Fibroblast of skin of abdomen (primary cell): Measurements from ENCODE around the gene TRPM5.

Experiments
- DNase-seq: peaks from one replicate; pipeline ENCODE4 v3.0.0-alpha.2; 2013

Gene TRPM5

GRCh38 chr11:2470495-2470894, 26.2 kb upstream of the TRPM5 start:
- DNase-seq = no peak

- DNase-seq = no peak
Measured at GRCh38 chr11:2468363-2469235, 24.3 kb upstream of the TRPM5 start.

- DNase-seq = no peak
Measured at GRCh38 chr11:2467695-2468055, 23.4 kb upstream of the TRPM5 start.

GRCh38 chr11:2466869-2467694, 22.8 kb upstream of the TRPM5 start:
- no peak for DNase-seq

DNA sequence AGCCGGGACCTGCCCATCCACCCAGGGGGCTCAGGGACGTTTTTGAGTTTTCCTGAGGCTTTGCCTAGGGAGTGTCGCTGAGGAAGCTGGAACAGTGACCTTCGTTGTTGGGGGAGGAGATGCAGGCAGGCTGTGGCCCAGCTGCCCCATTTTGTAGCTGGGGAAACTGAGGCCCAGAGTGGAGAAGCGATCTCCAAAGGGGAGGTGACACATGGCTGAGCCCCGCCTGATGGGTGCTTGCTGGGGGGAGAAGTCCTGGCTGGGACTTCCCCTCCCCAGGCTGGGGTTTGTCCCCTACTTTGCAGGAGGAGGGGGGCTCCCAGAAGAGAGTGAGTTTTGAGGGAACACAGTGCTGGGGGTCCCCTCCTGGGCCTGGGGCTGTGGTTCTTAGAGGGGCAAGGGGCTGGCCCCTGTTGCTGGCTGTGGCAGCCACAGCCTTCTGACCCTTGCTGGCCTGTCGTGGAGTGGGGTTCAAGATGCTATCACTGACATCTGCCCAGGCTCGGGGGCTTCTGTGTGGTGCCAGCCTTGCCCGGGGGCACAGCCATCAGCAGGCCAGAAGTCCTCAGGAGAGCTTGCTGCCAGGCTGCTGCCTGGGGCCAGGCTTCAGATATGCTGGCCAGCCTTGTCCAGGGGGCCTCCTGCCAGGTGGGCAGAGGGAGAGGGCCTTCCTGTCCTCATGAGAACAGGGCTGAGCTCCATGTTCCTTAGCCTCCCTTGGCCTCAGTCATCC, 21.9 kb upstream of the TRPM5 start:
- DNase-seq = no peak

DNA sequence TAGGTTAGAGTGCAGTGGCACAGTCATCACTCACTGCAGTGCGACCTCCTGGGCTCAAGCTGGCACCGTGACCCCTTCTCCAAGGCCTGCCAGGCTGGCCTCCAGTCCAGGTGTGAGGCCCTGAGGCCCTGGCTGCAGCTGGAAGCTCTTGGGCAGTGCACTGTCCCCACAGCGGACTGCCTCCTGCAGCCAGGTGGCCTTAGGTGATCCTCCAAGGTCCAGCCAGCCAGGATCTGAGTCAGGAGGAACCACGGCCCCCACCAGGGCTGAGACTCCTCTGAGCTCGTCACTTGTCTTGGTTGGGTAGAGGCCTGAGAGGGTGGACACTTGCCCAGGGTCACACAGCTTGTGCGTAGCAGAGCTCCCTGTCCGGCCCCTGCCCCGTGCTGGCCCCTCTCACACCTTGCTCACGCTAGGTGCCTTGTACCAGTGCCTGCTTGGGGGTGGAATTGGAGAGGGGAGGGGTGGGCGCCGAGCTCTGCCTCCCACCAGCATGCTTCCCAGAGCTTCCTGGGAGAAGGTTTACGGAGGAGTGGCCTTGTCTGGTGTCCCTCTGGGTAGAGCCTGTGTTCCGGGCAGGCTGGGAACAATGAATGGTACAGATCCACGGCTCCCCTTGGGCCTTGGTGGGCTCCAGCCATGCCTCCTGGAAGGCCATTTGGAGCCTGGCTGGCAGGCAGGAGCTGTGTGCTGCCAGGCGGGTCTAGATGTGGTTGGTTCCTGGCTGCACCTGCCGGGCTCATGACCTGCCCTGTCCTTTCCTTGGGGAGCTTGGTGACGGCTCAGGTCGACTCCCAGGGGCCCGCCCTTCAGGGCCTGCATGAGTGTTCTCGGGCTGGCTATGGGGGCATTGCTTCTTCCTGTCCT, 21.1 kb upstream of the TRPM5 start:
- no peak for DNase-seq

DNA sequence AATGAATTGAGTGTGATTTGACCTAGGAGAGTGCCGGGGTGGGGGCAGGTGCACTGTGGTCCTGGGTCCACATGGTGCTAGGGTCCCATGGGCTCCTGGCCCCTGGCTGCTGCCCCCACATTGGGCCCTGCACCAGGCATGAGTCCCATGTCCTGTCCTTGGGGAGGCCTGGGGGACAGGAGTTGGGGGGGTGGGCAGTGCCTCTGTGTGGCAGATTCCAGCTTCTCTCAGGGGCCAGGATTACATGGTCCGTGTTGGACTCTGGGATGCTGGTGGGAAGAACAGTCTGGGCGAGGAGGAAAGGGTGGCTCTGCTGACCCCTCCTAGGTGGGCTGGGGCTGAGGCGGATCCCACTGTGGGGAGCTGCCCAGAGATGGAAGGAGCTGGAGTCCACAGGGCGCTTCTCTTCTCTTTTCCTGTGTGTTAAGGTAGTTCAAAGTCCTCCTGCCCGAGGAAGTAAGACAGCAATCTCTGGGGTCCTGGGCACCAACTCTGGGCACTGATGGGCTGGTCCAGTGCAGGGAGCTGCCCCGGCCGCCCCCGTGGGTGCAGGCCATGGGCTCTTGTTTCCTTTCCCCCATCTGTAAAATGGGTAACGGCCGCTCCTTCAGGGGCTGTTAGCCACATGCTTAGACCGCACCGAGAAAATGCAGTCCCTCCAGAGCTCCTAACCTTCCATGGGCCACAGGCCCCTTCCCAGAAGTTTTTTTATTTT, 20.3 kb upstream of the TRPM5 start:
- no peak for DNase-seq

GRCh38 chr11:2463766-2464277, 19.5 kb upstream of the TRPM5 start:
- DNase-seq = no peak

DNA sequence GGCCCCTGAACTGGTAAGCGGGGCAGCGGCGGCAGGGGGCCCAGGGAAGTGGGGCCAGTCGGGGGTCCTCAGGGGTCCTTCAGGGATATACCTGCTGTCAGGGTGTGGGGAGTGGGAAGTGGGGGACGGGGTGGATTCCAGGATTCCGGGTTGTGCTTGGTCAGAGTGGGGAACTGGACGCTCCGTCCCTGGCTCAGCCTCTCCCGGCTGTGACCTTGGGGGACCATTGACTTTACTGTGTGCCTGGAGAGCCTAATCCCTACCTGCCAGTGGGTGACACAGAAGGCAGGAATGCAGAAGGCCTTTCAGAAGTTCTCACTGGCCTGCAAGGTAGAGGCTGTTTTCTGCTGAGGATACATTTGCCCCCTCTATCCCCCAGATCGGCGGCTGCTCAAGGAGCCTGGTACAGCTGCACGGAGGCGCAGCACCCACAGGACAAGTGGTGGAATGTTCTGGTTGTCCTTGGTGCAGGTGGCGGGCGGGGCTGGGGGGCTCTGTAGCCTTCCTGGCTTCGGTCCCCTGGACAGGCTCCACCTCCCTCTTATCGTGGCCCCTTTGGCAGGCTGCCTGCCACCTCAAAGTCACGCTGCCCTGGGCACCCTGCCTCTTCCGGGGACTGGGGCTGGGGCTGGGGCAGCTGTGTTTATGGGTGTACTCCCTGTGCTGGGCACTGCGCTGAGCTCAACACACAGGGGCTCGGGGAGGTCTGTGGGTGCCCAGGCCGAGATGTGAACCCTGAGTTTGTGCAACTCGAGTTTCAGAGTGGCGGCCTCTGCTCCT, 18.9 kb upstream of the TRPM5 start:
- no peak for DNase-seq

DNA sequence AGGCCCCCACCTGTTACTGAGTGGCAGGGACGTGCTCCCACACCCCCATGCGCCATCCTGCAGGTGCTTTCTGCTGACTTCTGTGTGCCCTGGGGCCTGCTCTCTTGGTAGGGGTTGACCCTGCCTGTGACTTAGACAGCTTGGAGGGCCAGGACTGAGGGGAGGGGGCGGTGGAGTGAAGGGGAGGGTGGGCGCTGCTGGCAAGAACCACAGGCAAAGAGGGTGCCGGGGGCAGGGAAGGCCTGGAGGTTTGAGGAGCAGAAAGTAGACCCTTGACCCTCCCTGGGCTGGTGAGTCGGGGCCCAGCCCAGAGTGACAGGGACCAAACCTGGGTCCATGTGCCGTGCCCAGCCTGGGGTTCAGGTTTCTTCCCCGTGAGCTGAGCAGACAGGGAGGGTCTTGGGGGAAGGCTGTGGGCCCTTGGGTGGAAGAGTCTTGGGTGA, 18.2 kb upstream of the TRPM5 start:
- DNase-seq = no peak

- no peak for DNase-seq
Measured at GRCh38 chr11:2461956-2462542, 17.7 kb upstream of the TRPM5 start.

- no peak for DNase-seq
Measured at GRCh38 chr11:2461253-2461955, 17.1 kb upstream of the TRPM5 start.

DNA sequence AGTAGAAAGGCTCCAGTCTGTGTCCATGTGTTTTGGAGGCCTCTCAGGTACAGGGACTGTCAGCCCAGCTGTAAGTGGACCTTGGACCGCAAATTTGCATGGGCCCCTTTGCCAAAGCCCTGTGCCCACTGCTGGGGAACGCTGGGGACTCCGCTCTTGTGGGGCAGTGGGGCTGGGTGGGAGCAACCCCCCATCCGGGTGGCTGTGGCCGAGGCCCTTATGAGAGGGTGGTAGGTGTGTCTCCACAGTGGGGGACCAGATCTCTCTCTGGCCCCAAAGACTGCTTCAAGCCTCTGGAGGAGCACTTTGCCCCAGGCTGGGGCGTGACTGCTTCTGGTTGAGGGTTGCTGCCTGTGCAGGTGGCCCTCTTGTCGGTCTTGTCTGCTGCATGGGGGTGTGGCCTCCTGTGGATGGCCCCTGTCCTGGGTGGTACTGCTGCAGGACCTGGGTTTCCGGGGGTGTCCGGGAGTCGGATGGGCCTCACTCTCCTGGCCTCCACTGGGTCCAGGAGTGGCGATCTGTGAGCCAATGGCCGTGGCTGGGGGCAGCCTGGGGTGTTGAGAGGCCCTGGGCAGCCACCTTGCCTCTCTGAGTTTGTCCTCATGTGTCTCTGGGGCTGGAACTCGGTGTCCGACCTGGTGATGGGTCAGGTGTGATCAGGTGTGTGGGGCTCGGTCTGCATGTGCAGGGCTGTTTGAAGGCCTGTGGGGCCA, 16.4 kb upstream of the TRPM5 start:
- DNase-seq = no peak

GRCh38 chr11:2459796-2460531, 15.7 kb upstream of the TRPM5 start:
- DNase-seq = no peak

- DNase-seq = no peak
Measured at GRCh38 chr11:2459016-2459725, 14.9 kb upstream of the TRPM5 start.

DNA sequence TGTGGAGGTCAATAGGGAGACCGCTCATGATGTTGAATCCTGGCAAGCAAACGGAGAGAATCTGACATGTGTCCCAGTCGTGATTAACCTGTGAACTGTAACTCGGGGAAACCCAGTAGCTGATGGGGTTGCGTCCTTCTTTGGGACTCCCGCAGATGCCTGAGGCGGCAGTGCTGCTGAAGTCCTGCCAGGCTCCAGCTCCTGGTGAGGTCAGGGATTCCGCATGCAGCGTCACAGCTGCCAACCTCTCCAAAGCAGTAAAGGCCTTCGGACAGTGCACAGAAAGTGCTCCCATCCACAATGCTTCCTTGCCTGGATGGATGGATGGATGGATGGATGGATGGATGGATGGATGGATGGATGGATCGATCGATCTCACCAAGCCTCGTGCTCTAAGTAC, 14.0 kb upstream of the TRPM5 start:
- no peak for DNase-seq

GRCh38 chr11:2453436-2453835, 9.1 kb upstream of the TRPM5 start:
- no peak for DNase-seq
